Calu3 (cell line): ENCODE results near the gene CTSZ. TPM values are rescaled to one million over a fixed set of nuclear protein-coding genes. Genes with fewer than 3 reads are reported as not detected.

ENCODE experiments used
- BruUV-seq: library from RNA; stranded (reverse); fragments of 400-500 nt; replicated peaks from 2 replicates; lab custom pipeline; 2021; lab: Mats Ljungman, UMichigan
- CTCF ChIA-PET: fragments of 300-600 bp; sonication (Branson Sonifier 250); formaldehyde crosslinking; loops from one replicate; lab custom pipeline; 2022; ENCODE audit warnings: antibody characterized with exemption; lab: Charles Lee
- DNase-seq: peaks from one replicate; pipeline ENCODE4 v3.0.0; 2022
- H3K27ac Mint-ChIP-seq: one replicate; pipeline ENCODE4 v1.8.0; 2022; ENCODE audit warnings: mixed read lengths; ENCODE audit not compliant: unreplicated experiment
- H3K27me3 Mint-ChIP-seq: one replicate; pipeline ENCODE4 v1.8.0; 2022; ENCODE audit warnings: mixed read lengths; ENCODE audit not compliant: unreplicated experiment
- H3K36me3 Mint-ChIP-seq: one replicate; pipeline ENCODE4 v1.8.0; 2022; ENCODE audit warnings: mild to moderate bottlenecking, moderate library complexity, mixed read lengths; ENCODE audit not compliant: insufficient read depth, unreplicated experiment
- H3K4me1 Mint-ChIP-seq: one replicate; pipeline ENCODE4 v1.8.0; 2022; ENCODE audit warnings: mild to moderate bottlenecking, low read depth, mixed read lengths; ENCODE audit not compliant: unreplicated experiment
- H3K4me3 Mint-ChIP-seq: one replicate; pipeline ENCODE4 v1.8.0; 2022; ENCODE audit warnings: mild to moderate bottlenecking, low read depth, moderate library complexity, mixed read lengths; ENCODE audit not compliant: unreplicated experiment
- H3K9me3 Mint-ChIP-seq: one replicate; pipeline ENCODE4 v1.8.0; 2022; ENCODE audit warnings: low read depth, mixed read lengths; ENCODE audit not compliant: unreplicated experiment
- intact Hi-C: fragments of 100-400 bp; cut with micrococcal nuclease; formaldehyde crosslinking; loops from one replicate; pipeline ENCODE4 v1.10.0; 2022; ENCODE audit not compliant: unreplicated experiment
- total RNA-seq: library from RNA; stranded (reverse); gene quantifications from 2 replicates; pipeline ENCODE4 v1.2.3, GENCODE V29; 2022
- TF ChIP-seq, protein P1 (sequence below): fragments of 200-600 bp; IDR thresholded peaks from one replicate; pipeline ENCODE4 v1.8.0; 2022; ENCODE audit warnings: antibody characterized with exemption; ENCODE audit not compliant: unreplicated experiment

CTSZ gene
- total RNA-seq, 1 experiment from 2014 or later = 183 TPM

DNA sequence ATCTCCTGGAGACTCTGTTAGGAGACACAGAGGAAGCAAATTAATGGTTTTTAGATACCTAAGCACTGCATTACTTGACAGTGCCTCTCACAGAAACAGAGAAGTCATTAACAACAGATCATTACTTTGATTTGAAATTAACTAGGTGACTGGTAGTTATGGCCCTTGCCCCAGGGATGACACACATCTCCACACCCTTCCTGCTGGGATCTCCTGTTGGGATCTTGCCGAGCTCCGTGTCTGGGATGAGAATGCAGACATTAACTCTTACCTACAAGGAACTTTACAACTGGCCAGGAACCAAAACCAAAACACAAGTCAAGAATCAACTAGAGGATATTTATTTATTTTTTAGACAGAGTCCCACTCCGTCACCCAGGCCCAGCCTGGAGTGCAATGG, 37.7 kb upstream of the CTSZ start:
- Mint-ChIP-seq H3K4me1 (peaks cover 28% of the 10 kb centered on the region), H3K27me3 (peaks cover 29% of the 10 kb centered on the region), H3K27ac (no peak overlapping the region), H3K4me3 (no peak overlapping the region), H3K9me3 (no peaks in the 10 kb centered on the region), H3K36me3 (peaks cover 39% of the 10 kb centered on the region)
- intact Hi-C loops = no loop called here
- CTCF ChIA-PET = interaction anchor here (1.6 kb wide), 1 partner anchor 12 kb away, joined by 3 read pairs; the partner anchor contains the start of gene ATP5F1E
- no peak for DNase-seq
- TF ChIP-seq, protein P1, sequence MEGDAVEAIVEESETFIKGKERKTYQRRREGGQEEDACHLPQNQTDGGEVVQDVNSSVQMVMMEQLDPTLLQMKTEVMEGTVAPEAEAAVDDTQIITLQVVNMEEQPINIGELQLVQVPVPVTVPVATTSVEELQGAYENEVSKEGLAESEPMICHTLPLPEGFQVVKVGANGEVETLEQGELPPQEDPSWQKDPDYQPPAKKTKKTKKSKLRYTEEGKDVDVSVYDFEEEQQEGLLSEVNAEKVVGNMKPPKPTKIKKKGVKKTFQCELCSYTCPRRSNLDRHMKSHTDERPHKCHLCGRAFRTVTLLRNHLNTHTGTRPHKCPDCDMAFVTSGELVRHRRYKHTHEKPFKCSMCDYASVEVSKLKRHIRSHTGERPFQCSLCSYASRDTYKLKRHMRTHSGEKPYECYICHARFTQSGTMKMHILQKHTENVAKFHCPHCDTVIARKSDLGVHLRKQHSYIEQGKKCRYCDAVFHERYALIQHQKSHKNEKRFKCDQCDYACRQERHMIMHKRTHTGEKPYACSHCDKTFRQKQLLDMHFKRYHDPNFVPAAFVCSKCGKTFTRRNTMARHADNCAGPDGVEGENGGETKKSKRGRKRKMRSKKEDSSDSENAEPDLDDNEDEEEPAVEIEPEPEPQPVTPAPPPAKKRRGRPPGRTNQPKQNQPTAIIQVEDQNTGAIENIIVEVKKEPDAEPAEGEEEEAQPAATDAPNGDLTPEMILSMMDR = no peak
- no TSS peak for BruUV-seq

DNA sequence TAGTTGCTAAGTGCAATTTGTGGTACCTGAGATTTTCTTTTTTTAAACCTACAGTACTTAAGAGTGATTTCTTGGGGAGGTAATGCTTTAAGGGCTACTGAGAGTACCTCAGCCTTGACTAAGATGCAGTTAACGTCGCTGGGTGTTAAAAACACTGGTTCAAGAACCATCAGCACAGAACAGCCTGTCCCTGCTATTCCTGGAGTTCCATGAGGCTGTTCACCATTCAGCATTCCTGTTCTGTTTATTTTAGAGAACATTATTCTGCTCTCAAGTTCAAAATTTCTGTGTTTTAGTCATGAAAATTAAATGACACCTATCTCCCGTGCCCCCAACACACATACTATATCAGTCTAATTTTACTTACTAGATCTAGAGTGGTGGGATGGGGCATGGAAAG, 37.2 kb upstream of the CTSZ start:
- no peak for DNase-seq

DNA sequence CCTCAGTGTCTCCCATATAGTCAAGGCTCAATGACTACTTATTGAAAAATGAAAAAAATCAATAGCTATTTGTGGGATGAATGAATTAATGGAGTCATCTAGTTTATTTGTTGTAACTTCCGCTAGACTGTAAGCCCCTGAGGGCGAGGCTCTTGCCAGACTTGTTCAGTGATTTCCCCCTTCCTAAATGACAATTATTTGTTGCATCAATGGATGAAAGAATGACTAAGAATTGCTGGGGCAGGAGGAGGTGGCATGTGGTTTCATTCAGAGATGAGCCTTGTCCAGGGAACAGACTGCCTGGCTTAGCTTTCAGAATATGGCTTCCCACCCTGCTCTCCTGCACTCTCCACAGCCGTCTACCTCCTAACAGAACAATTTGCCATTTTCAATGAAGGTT, 36.6 kb upstream of the CTSZ start:
- DNase-seq = no peak
- Mint-ChIP-seq H3K4me1 (peaks cover 31% of the 10 kb centered on the region), H3K36me3 (peaks cover 44% of the 10 kb centered on the region), H3K4me3 (peak overlapping the region; percentile 63), H3K27ac (peak overlapping the region; percentile 43), H3K9me3 (no peaks in the 10 kb centered on the region), H3K27me3 (peaks cover 18% of the 10 kb centered on the region)
- CTCF ChIA-PET = interaction anchor here (0.8 kb wide), 1 partner anchor 11 kb away, joined by 5 read pairs; the partner anchor contains the start of gene ATP5F1E
- TF ChIP-seq, protein P1 = no peak
- no TSS peak for BruUV-seq
- intact Hi-C loops = loop anchor here (1.0 kb wide), 1 partner anchor 22 kb away; no protein-coding TSS in a partner anchor

More for the DNA sequence above, 37.2 kb upstream of the CTSZ start:
- BruUV-seq = no TSS peak
- Mint-ChIP-seq H3K27ac (no peak overlapping the region), H3K4me3 (no peak overlapping the region), H3K36me3 (peaks cover 40% of the 10 kb centered on the region), H3K4me1 (peaks cover 31% of the 10 kb centered on the region), H3K27me3 (peaks cover 24% of the 10 kb centered on the region), H3K9me3 (no peaks in the 10 kb centered on the region)
- intact Hi-C loops = no loop called here
- CTCF ChIA-PET = interaction anchor here (0.8 kb wide), 1 partner anchor 12 kb away, joined by 5 read pairs; the partner anchor contains the start of gene ATP5F1E
- TF ChIP-seq, protein P1 = no peak

DNA sequence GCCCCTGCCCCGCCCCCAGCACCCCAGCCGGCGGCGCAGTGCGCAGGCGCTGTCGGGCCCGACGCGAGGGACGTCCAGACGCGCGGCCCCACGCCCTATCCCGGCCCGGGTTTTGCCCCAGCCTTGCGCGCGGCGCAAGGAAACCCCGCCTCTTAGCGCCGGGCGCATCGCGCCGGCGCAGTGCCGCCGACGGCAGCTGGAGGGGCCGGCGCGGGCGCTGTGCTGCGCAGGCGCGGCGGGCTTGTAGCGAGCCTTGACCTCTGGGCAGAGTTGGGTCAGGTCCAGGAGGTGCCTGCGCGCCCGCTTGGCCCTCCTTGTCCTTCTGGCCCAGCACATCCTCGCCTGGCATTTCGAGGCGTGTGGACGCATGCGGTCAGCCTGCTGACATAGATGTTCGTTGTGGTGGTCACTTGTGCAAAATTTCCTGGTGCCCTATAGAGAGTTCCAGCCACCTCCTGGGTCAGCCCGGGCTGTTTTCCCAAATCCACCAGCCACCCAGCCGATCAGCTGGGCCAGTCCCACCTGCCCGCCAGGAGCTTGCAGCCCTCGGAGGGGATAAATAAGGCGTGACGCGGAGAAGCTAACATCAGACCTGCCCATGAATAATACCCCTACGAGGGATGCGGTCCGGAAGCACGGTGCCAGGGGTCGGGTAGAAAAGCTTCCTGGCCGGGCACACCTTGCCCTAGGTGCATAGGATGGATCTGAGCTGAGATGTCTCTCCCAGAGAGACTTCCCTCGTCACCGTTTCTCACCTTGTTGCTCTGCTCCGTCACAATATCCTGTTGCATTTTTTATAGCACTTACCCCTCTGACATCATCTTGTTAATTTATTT, 36.0 kb upstream of the CTSZ start:
- peaks cover 27% of the 10 kb centered on the region for H3K4me1 Mint-ChIP-seq
- CTCF ChIA-PET = interaction anchor here (0.9 kb wide), 1 partner anchor 179 kb away, joined by 3 read pairs; no protein-coding TSS in a partner anchor
- TF ChIP-seq, protein P1 = no peak

More for the DNA sequence above, 36.0 kb upstream of the CTSZ start:
- DNase-seq = peak; percentile 99
- no peaks in the 10 kb centered on the region for H3K9me3 Mint-ChIP-seq
- peaks cover 11% of the 10 kb centered on the region for H3K27me3 Mint-ChIP-seq
- peak overlapping the region; percentile 43 for H3K27ac Mint-ChIP-seq
- intact Hi-C loops = loop anchor here (1.0 kb wide), 1 partner anchor 22 kb away; no protein-coding TSS in a partner anchor
- BruUV-seq = no TSS peak
- peak overlapping the region; percentile 63 for H3K4me3 Mint-ChIP-seq
- peaks cover 48% of the 10 kb centered on the region for H3K36me3 Mint-ChIP-seq
